A673 (cell line): ENCODE measurements around the gene TPST1.

ENCODE experiments used
- EZH2 ChIP-seq: fragments of 200-600 bp; sonication (generic); IDR thresholded peaks from 2 replicates; pipeline ENCODE4 v1.6.1; 2017; ENCODE audit warnings: borderline replicate concordance, low read depth, mild to moderate bottlenecking, mixed read lengths, antibody characterized with exemption, low read length; ENCODE audit not compliant: poor library complexity, severe bottlenecking
- TF ChIP-seq, protein P1 (sequence below): fragments of 300-800, 200-600 bp; sonication (generic); conservative IDR thresholded peaks from 2 replicates; pipeline ENCODE4 v1.5.1; 2017; ENCODE audit warnings: low read depth, mild to moderate bottlenecking, antibody characterized with exemption, low read length, moderate library complexity, mixed read lengths

DNA sequence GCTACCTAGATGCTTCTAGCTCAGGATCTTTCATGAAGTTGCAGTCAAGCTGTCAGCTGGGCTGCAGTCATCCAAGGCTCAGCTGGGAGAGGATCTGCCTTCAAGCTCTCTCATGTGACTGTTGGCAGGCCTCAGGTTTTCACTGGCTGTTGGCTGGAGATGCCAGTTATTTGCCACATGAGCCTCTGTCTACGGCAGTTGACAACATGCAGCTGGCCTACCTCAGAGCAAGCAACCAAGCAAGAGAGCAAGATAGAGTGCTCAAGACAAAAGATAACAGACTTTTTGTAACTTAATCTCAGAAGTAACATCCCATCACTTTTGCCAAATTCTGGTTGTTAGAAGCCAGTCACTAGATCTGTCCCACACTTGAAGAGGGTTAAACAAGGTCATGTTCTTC lies 125.8 kb downstream of the TPST1 start:
- TF ChIP-seq, protein P1, sequence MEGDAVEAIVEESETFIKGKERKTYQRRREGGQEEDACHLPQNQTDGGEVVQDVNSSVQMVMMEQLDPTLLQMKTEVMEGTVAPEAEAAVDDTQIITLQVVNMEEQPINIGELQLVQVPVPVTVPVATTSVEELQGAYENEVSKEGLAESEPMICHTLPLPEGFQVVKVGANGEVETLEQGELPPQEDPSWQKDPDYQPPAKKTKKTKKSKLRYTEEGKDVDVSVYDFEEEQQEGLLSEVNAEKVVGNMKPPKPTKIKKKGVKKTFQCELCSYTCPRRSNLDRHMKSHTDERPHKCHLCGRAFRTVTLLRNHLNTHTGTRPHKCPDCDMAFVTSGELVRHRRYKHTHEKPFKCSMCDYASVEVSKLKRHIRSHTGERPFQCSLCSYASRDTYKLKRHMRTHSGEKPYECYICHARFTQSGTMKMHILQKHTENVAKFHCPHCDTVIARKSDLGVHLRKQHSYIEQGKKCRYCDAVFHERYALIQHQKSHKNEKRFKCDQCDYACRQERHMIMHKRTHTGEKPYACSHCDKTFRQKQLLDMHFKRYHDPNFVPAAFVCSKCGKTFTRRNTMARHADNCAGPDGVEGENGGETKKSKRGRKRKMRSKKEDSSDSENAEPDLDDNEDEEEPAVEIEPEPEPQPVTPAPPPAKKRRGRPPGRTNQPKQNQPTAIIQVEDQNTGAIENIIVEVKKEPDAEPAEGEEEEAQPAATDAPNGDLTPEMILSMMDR, result no peak
- TF ChIP-seq EZH2, result no peak
